Heart left ventricle (tissue), 16 donors: ENCODE data around the gene LBX1. TPM values are rescaled to one million over a fixed set of nuclear protein-coding genes. Genes with fewer than 3 reads are reported as not detected.

Source experiments
- ATAC-seq, 4 donors: fragments of 200-7000 bp; cut with Tn5 transposase; one replicate each; pipeline ENCODE4 v1.9.1; 2020 to 2022; ENCODE audit warnings: moderate library complexity in 4 of 4, mild to moderate bottlenecking in 3 of 4, moderate number of reproducible peaks in 1 of 4
- DNase-seq, 5 donors: peaks; one replicate each; pipeline ENCODE4 v3.0.0-alpha.2; 2020
- H3K27ac ChIP-seq, 12 donors: fragments of 200-600 bp; sonication (generic) in 4 of 12; one replicate each; pipeline versions ENCODE4 v1.5.0 to v1.8.0; 2016 to 2022; ENCODE audit warnings: mild to moderate bottlenecking in 2 of 12
- H3K27me3 ChIP-seq, 9 donors: fragments of 200-600 bp; sonication (generic) in 2 of 9; one replicate each; pipeline versions ENCODE4 v1.5.1 to v1.8.0; 2016 to 2022; ENCODE audit warnings: mild to moderate bottlenecking in 3 of 9
- H3K36me3 ChIP-seq, 9 donors: fragments of 200-600 bp; sonication (generic) in 2 of 9; one replicate each; pipeline versions ENCODE4 v1.5.0 to v1.8.0; 2018 to 2022; ENCODE audit warnings: mild to moderate bottlenecking in 2 of 9
- H3K4me1 ChIP-seq, 12 donors: fragments of 200-600 bp; sonication (generic) in 4 of 12; one replicate each; pipeline versions ENCODE4 v1.5.0 to v1.8.0; 2016 to 2022; ENCODE audit warnings: mild to moderate bottlenecking in 3 of 12
- H3K4me3 ChIP-seq, 12 donors: fragments of 200-600 bp; sonication (generic) in 4 of 12; one replicate each; pipeline versions ENCODE4 v1.5.0 to v1.8.0; 2017 to 2022; ENCODE audit warnings: mild to moderate bottlenecking in 9 of 12, moderate library complexity in 4 of 12
- H3K9me3 ChIP-seq, 12 donors: fragments of 200-600 bp; sonication (generic) in 4 of 12; one replicate each; pipeline versions ENCODE4 v1.5.0 to v1.8.0; 2016 to 2022; ENCODE audit warnings: mild to moderate bottlenecking in 1 of 12
- CTCF ChIP-seq, 12 donors: fragments of 200-600 bp; sonication (generic) in 4 of 12; IDR thresholded peaks; one replicate each; pipeline versions ENCODE4 v1.5.0 to v1.8.0; 2018 to 2022; ENCODE audit warnings: antibody characterized with exemption in 12 of 12, mild to moderate bottlenecking in 5 of 12
- POLR2A ChIP-seq, 2 donors: fragments of 450-650 bp; IDR thresholded peaks; one replicate each; pipeline ENCODE4 v1.6.1; 2017; ENCODE audit warnings: antibody characterized with exemption in 2 of 2, mild to moderate bottlenecking in 2 of 2, moderate library complexity in 2 of 2
- WGBS, 4 donors: extraction: QIAGEN DNeasy Blood & Tissue Kit in 2 of 4; methylation state at CpG; one replicate each; pipeline versions ENCODE4 v1.1.5 to v1.1.7; 2013 to 2018; 5-methylcytosine and 5-hydroxymethylcytosine counted together
- intact Hi-C, 10 donors: fragments of 100-400 bp; cut with DNase I; formaldehyde crosslinking; loops; one replicate each; pipeline versions ENCODE4 v1.11.1 to v1.14.2; 2022
- polyA plus RNA-seq, 2 donors: library from polyadenylated mRNA; stranded (reverse); fragments of 200-250 nt; gene quantifications; one replicate each; pipeline ENCODE4 v1.2.3, GENCODE V29; 2013
- total RNA-seq, 9 donors: library from RNA; depleted of rRNA in 2 of 9; stranded (reverse); fragments of >200 nt in 2 of 9; fragmentation: NEBNext Ultra II Directional in 3 of 9; extraction: Animal tissue kit (Norgen Biotek cat#: 25700) in 3 of 9; gene quantifications; one replicate each; pipeline versions ENCODE4 v1.1.0 to v1.2.4, GENCODE V29; 2016 to 2023
- donor health status: ischemic (EF 13 %, LVEDD 7.1; RV severe dilation, severe dysfunction).
- donor health status: healthy with polysubstance abuse.
- donor health status: DM: no; HTN: yes; CAD: no.
- donor health status: DM: no; HTN: no; CAD: no.
- donor health status: ischemic (EF 25% LVEDD 6.9; RV normal size, moderate dysfunction).
- donor health status: ischemic (EF 25% LVEDD 5.7; RV mildly dilated, moderate dysfunction).
- donor health status: healthy.
- donor health status: DM: yes; HTN: yes; CAD: no.
- donor health status: ischemic (EF 35%, LVEDD 5.7; RV mildly dilated, moderate dysfunction).
- donor health status: nonischemic (EF 11% LVEDD 7.7; RV severe dilation, severe dysfunction).
- donor health status: DM: yes; HTN: yes; CAD: no.
- donor health status: PGD.
- donor health status: ischemic (EF 29% LVEDD 5.4; RV normal size, mild dysfunction).
- donor health status: nonischemic (EF 23%, LVEDD 6.1; RV moderate dilation, normal function).

The LBX1 gene
- total and polyA plus RNA-seq, 11 donors, result 0.08 TPM; not detected in 10

- intact Hi-C loops, result no loop called here
- 7 to 13% (median 13%) methylated on average over 23 of the region's 23 CpGs for WGBS, 4 donors
- no peak for ATAC-seq
- Histone ChIP-seq H3K9me3 (no peaks in the 10 kb centered on the region), H3K4me3 (peak overlapping the region in 1 of 12 donors; percentile 33), H3K4me1 (peaks cover 2 to 78% (median 52%) of the 10 kb centered on the region in 12 donors), H3K36me3 (no peaks in the 10 kb centered on the region), H3K27me3 (peaks cover 89 to 100% (median 99%) of the 10 kb centered on the region in 9 donors), H3K27ac (no peak overlapping the region)
- TF ChIP-seq CTCF (IDR thresholded peaks at IDR 0.05) (no peak), POLR2A (IDR thresholded peaks at IDR 0.05) (no peak)
- no peak for DNase-seq
Measured at GRCh38 chr10:101225846-101226421, 3.3 kb downstream of the LBX1 start.

- Histone ChIP-seq H3K36me3 (no peaks in the 10 kb centered on the region), H3K9me3 (no peaks in the 10 kb centered on the region), H3K4me3 (peak overlapping the region in 10 of 12 donors; percentile 7 to 40 (median 28)), H3K27me3 (peaks cover 89 to 100% (median 99%) of the 10 kb centered on the region in 9 donors), H3K27ac (no peak overlapping the region), H3K4me1 (peaks cover 2 to 74% (median 50%) of the 10 kb centered on the region in 12 donors)
- ATAC-seq (no peak), DNase-seq (no peak)
- WGBS, 4 donors, result 2 to 6% (median 3%) methylated on average over 44 to 53 of the region's 53 CpGs
- intact Hi-C loops, result no loop called here
- TF ChIP-seq CTCF (IDR thresholded peaks at IDR 0.05) (no peak), POLR2A (IDR thresholded peaks at IDR 0.05) (no peak)
Measured at GRCh38 chr10:101224910-101225823, 4.1 kb downstream of the LBX1 start.

GRCh38 chr10:101224060-101224909, 5.0 kb downstream of the LBX1 start:
- ATAC-seq (no peak), DNase-seq (no peak)
- WGBS, 4 donors, result 3 to 5% (median 4%) methylated on average over 44 to 71 of the region's 71 CpGs
- H3K9me3 ChIP-seq, result no peaks in the 10 kb centered on the region
- no peak overlapping the region for H3K27ac ChIP-seq
- peak overlapping the region in 2 of 12 donors; percentile 7 to 20 for H3K4me3 ChIP-seq
- TF ChIP-seq CTCF (IDR thresholded peaks at IDR 0.05), result no peak
- no peak for TF ChIP-seq POLR2A (IDR thresholded peaks at IDR 0.05)
- peaks cover 2 to 65% (median 42%) of the 10 kb centered on the region in 12 donors for H3K4me1 ChIP-seq
- H3K27me3 ChIP-seq, result peaks cover 90 to 100% (median 99%) of the 10 kb centered on the region in 9 donors
- intact Hi-C loops, result no loop called here
- H3K36me3 ChIP-seq, result no peaks in the 10 kb centered on the region
